GM12878 (cell line): ENCODE data around the gene SOX6. TPM values are rescaled to one million over a fixed set of nuclear protein-coding genes. Genes with fewer than 3 reads are reported as not detected.

Experiments used
- ATAC-seq: fragments of 200-7000 bp; cut with Tn5 transposase; 3 replicates; pipeline ENCODE4 v1.9.1; 2020; ENCODE audit warnings: mild to moderate bottlenecking, moderate library complexity
- BruUV-seq: library from RNA; stranded (reverse); fragments of 400-500 nt; replicated peaks from 2 replicates; lab custom pipeline; 2021; lab: Mats Ljungman, UMichigan
- CTCF ChIA-PET: fragments of 300-600 bp; sonication (Branson Sonifier 250); formaldehyde crosslinking; extraction: SDS; loops from one replicate; lab custom pipeline; 2021; ENCODE audit warnings: inconsistent platforms; lab: Yijun Ruan, JAX
- POLR2A ChIA-PET: fragments of 350-600 bp; formaldehyde crosslinking; extraction: SDS; loops from one replicate; lab custom pipeline; 2021; ENCODE audit warnings: inconsistent platforms; lab: Charles Lee
- RAD21 ChIA-PET: fragments of 300-600 bp; sonication (Branson Sonifier 250); formaldehyde crosslinking; loops from one replicate; lab custom pipeline; 2023; ENCODE audit warnings: antibody characterized with exemption; ENCODE audit not compliant: unreplicated experiment; lab: Charles Lee
- SMC1A ChIA-PET: fragments of 300-600 bp; sonication (Branson Sonifier 250); formaldehyde crosslinking; loops from one replicate; lab custom pipeline; 2023; ENCODE audit not compliant: unreplicated experiment, uncharacterized antibody; lab: Charles Lee
- DNase-seq: peaks from one replicate; pipeline ENCODE4 v3.0.0-alpha.2; 2011; ENCODE audit warnings: low read depth, low spot score
- FAIRE-seq: peaks from 3 replicates; lab custom pipeline; 2011; peaks lifted over from hg19 to GRCh38; lab: Jason Lieb, UNC
- H2AFZ ChIP-seq: 2 replicates; pipeline ENCODE4 v1.6.0; 2011; ENCODE audit warnings: low read depth, low read length, control low read depth; ENCODE audit not compliant: control insufficient read depth
- H3K27ac ChIP-seq: 2 replicates; pipeline ENCODE4 v1.5.1; 2011; ENCODE audit warnings: control low read depth; ENCODE audit not compliant: control insufficient read depth, insufficient read depth
- H3K27me3 ChIP-seq, 2 experiments: replicated peaks in 1 of 2; 2 replicates each; pipeline versions ENCODE4 v1.6.0 to v1.6.1; 2011; ENCODE audit warnings: low read length in 1 of 2; ENCODE audit not compliant: control insufficient read depth in 2 of 2, insufficient read depth in 2 of 2
- H3K36me3 ChIP-seq, 2 experiments: 2 replicates each; pipeline ENCODE4 v1.5.1; 2011; ENCODE audit warnings: low read length in 1 of 2; ENCODE audit not compliant: control insufficient read depth in 2 of 2, insufficient read depth in 2 of 2
- H3K4me1 ChIP-seq: 2 replicates; pipeline ENCODE4 v1.6.1; 2011; ENCODE audit warnings: mild to moderate bottlenecking, low read length, moderate library complexity, mixed read lengths; ENCODE audit not compliant: control insufficient read depth, insufficient read depth
- H3K4me2 ChIP-seq: 2 replicates; pipeline ENCODE4 v1.6.0; 2011; ENCODE audit warnings: control low read depth; ENCODE audit not compliant: control insufficient read depth, insufficient read depth
- H3K4me3 ChIP-seq: fragments of 200-600 bp; sonication (generic); 2 replicates; pipeline ENCODE4 v1.5.1; 2016
- H3K79me2 ChIP-seq: 2 replicates; pipeline ENCODE4 v1.6.0; 2011; ENCODE audit warnings: low read length; ENCODE audit not compliant: control insufficient read depth, insufficient read depth
- H3K9ac ChIP-seq: 2 replicates; pipeline ENCODE4 v1.8.0; 2011; ENCODE audit warnings: low read length, control low read depth, mixed read lengths; ENCODE audit not compliant: control insufficient read depth, insufficient read depth
- H3K9me3 ChIP-seq: replicated peaks from 3 replicates; pipeline ENCODE4 v1.5.1; 2011; ENCODE audit warnings: mild to moderate bottlenecking, low read length; ENCODE audit not compliant: control insufficient read depth, insufficient read depth
- H4K20me1 ChIP-seq: 2 replicates; pipeline ENCODE4 v1.6.0; 2011; ENCODE audit not compliant: control insufficient read depth, insufficient read depth
- BMI1 ChIP-seq: fragments of 450-650 bp; IDR thresholded peaks from 2 replicates; pipeline ENCODE4 v1.6.1; 2016; ENCODE audit warnings: mild to moderate bottlenecking, moderate library complexity, borderline replicate concordance
- EED ChIP-seq: sonication (generic); IDR thresholded peaks from 2 replicates; pipeline ENCODE4 v1.6.1; 2016; ENCODE audit warnings: antibody characterized with exemption, low read depth
- IRF3 ChIP-seq: fragments of 450-650 bp; IDR thresholded peaks from 2 replicates; pipeline ENCODE4 v1.6.1; 2014; ENCODE audit warnings: mild to moderate bottlenecking
- MEF2B ChIP-seq: fragments of 450-650 bp; IDR thresholded peaks from 2 replicates; pipeline ENCODE4 v1.6.1; 2018; ENCODE audit warnings: mild to moderate bottlenecking, moderate library complexity; ENCODE audit not compliant: partially characterized antibody, poor library complexity, severe bottlenecking
- NR2C2 ChIP-seq: IDR thresholded peaks from 2 replicates; pipeline ENCODE4 v1.6.1; 2011; ENCODE audit warnings: borderline replicate concordance, low read depth; ENCODE audit not compliant: control insufficient read depth, insufficient read length
- PAX8 ChIP-seq: fragments of 450-650 bp; IDR thresholded peaks from 2 replicates; pipeline ENCODE4 v1.6.1; 2017; ENCODE audit warnings: mild to moderate bottlenecking, moderate library complexity
- POLR2AphosphoS2 ChIP-seq: IDR thresholded peaks from 2 replicates; pipeline ENCODE4 v1.6.1; 2011; ENCODE audit warnings: low read depth, mild to moderate bottlenecking, low read length, improper control_type of control experiment, moderate library complexity
- SIN3A ChIP-seq: IDR thresholded peaks from 2 replicates; pipeline ENCODE4 v1.6.1; 2012; ENCODE audit warnings: low read depth, low read length, improper control_type of control experiment
- ZNF207 ChIP-seq: fragments of 450-650 bp; IDR thresholded peaks from 2 replicates; pipeline ENCODE4 v1.6.1; 2014; ENCODE audit warnings: antibody characterized with exemption, mild to moderate bottlenecking, borderline replicate concordance
- WGBS: methylation state at CpG from one replicate; pipeline ENCODE4 v1.1.6; 2016; ENCODE audit warnings: low lambda C conversion rate; ENCODE audit not compliant: insufficient replicate concordance, insufficient coverage; ENCODE audit errors: missing lambda C conversion rate; 5-methylcytosine and 5-hydroxymethylcytosine counted together
- in situ Hi-C: fragments of 300-500 bp; cut with MboI; formaldehyde crosslinking; loops from 9 replicates; pipeline ENCODE4 v1.14.3; 2018; ENCODE audit warnings: mixed read lengths
- intact Hi-C: fragments of 100-400 bp; cut with micrococcal nuclease; formaldehyde crosslinking; loops from one replicate; pipeline ENCODE4 v1.14.2; 2022; ENCODE audit not compliant: unreplicated experiment
- polyA plus RNA-seq, 11 experiments: library from polyadenylated mRNA; depleted of rRNA in 4 of 11; unstranded in 6 of 11; stranded (reverse) in 5 of 11; fragments of >200 nt; fragmentation: Nextera tagmentation in 4 of 11; fragmentation: Illumina TruSeq in 1 of 11; extraction: Ambion mirVana in 4 of 11; extraction: Trizol in 1 of 11; gene quantifications; 1 replicate in 1 of 11; 2 replicates in 10 of 11; pipeline versions ENCODE4 v1.2.1 to v1.2.3, GENCODE V29; 2011 to 2016; ENCODE audit warnings: inconsistent platforms in 2 of 11, missing spikeins in 2 of 11, low read depth in 1 of 11
- total RNA-seq, 4 experiments: library from RNA; depleted of rRNA in 3 of 4; stranded (reverse); fragments of >200 nt in 3 of 4; fragmentation: Illumina TruSeq in 1 of 4; extraction: Trizol in 1 of 4; gene quantifications; 2 replicates each; pipeline versions ENCODE4 v1.2.1 to v1.2.3, GENCODE V29; 2013 to 2021

SOX6 gene
- total and polyA plus RNA-seq, 10 of the 15 experiments (the other 5 are each of a cell fraction or from before 2014, with no cell fraction given) = 0.03 to 0.71 (median 0.29) TPM; not detected in 4

DNA sequence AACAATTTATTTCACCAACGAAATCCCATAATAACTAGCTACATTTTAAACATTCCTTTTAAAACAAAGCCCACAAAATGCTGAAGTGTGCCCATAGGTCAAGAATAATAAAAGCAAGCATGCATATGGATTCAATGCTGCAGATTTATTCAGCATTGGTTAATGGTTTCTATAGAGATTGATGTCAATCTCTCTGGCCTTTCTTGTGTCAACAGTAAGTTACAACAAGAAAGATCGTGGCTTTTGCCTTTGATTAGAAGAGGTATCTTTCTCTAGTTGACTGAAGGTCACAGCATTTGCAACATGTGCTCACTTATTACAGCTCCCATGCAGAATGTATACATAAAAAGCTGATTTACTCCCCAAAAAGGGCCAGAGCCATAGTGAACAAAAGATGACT is 1.4 kb upstream of the SOX6 start:
- Histone ChIP-seq H3K9ac (no peak overlapping the region), H4K20me1 (no peaks in the 10 kb centered on the region), H3K36me3 (no peaks in the 10 kb centered on the region), H3K79me2 (no peaks in the 10 kb centered on the region), H2AFZ (no peak overlapping the region), H3K4me1 (no peaks in the 10 kb centered on the region), H3K27ac (no peak overlapping the region), H3K4me3 (no peak overlapping the region), H3K9me3 (no peaks in the 10 kb centered on the region), H3K27me3 (no peaks in the 10 kb centered on the region; a peak in 2 of 4 replicates), H3K4me2 (no peak overlapping the region)
- 0% methylated on average over 2 of the region's 2 CpGs for WGBS
- SMC1A ChIA-PET = interaction anchor here (0.9 to 1.2 kb wide), 2 partner anchors 9 to 227 kb away, joined by 3 to 5 read pairs; no protein-coding TSS in a partner anchor
- intact Hi-C loops (no loop called here), in situ Hi-C loops (no loop called here)
- TF ChIP-seq PAX8 (no peak), MEF2B (no peak), BMI1 (no peak), ZNF207 (no peak), NR2C2 (no peak), EED (no peak), SIN3A (no peak), IRF3 (no peak), POLR2AphosphoS2 (no peak)
- CTCF ChIA-PET = no interaction called here
- ATAC-seq (no peak), DNase-seq (no peak), FAIRE-seq (no peak)
- POLR2A ChIA-PET = no interaction called here
- BruUV-seq = no TSS peak
- RAD21 ChIA-PET = no interaction called here
